Thoracic aorta (tissue), 2 donors: ENCODE results near the gene PRMT3. TPM values are rescaled to one million over a fixed set of nuclear protein-coding genes. Genes with fewer than 3 reads are reported as not detected.
"Not testable (repeated sequence)": the region's sequence is repeated elsewhere in the genome, so short reads cannot be mapped to it uniquely, and the experiment has no call there.

Experiments
- ATAC-seq: fragments of 150-250 bp; one replicate; pipeline ENCODE4 v1.8.0; 2017; ENCODE audit warnings: low read depth; ENCODE audit not compliant: insufficient number of reproducible peaks, low FRiP score
- DNase-seq: peaks from one replicate; pipeline ENCODE4 v3.0.0-alpha.2; 2020; ENCODE audit warnings: low spot score
- H3K27ac ChIP-seq, 2 donors: fragments of 200-600 bp; sonication (generic); 1 replicate in 1 of 2; 2 replicates in 1 of 2; pipeline ENCODE4 v1.5.1; 2016; ENCODE audit warnings: mild to moderate bottlenecking in 2 of 2, moderate library complexity in 2 of 2
- H3K27me3 ChIP-seq: fragments of 200-600 bp; sonication (generic); replicated peaks from 2 replicates; pipeline ENCODE4 v1.6.0; 2016; ENCODE audit warnings: mild to moderate bottlenecking; ENCODE audit not compliant: insufficient read depth
- H3K36me3 ChIP-seq: fragments of 200-600 bp; sonication (generic); one replicate; pipeline ENCODE4 v1.5.1; 2016
- H3K4me1 ChIP-seq, 2 donors: fragments of 200-600 bp; sonication (generic); 1 replicate in 1 of 2; 2 replicates in 1 of 2; pipeline versions ENCODE4 v1.5.1 to v1.6.0; 2016; ENCODE audit warnings: low read depth in 2 of 2, mild to moderate bottlenecking in 1 of 2; ENCODE audit not compliant: control insufficient read depth in 1 of 2
- H3K4me3 ChIP-seq: fragments of 200-600 bp; sonication (generic); 2 replicates; pipeline ENCODE4 v1.5.1; 2016; ENCODE audit warnings: mild to moderate bottlenecking
- H3K9me3 ChIP-seq: fragments of 200-600 bp; sonication (generic); 2 replicates; pipeline ENCODE4 v1.5.1; 2016
- total RNA-seq, 2 donors: library from RNA; depleted of rRNA; stranded (reverse); fragments of >200 nt; gene quantifications; one replicate each; pipeline versions ENCODE4 v1.1.0 to v1.2.3, GENCODE V29; 2016
- TF ChIP-seq, protein P1 (sequence below): fragments of 200-600 bp; sonication (generic); IDR thresholded peaks from one replicate; pipeline ENCODE4 v1.5.1; 2019; ENCODE audit warnings: antibody characterized with exemption

PRMT3 gene
- total RNA-seq, 2 donors from 2014 or later = 7.9 to 21.0 TPM

- H3K27ac ChIP-seq = no peak overlapping the region
- DNase-seq (no peak), ATAC-seq (no peak)
- H3K9me3 ChIP-seq = no peaks in the 10 kb centered on the region
- TF ChIP-seq, protein P1, sequence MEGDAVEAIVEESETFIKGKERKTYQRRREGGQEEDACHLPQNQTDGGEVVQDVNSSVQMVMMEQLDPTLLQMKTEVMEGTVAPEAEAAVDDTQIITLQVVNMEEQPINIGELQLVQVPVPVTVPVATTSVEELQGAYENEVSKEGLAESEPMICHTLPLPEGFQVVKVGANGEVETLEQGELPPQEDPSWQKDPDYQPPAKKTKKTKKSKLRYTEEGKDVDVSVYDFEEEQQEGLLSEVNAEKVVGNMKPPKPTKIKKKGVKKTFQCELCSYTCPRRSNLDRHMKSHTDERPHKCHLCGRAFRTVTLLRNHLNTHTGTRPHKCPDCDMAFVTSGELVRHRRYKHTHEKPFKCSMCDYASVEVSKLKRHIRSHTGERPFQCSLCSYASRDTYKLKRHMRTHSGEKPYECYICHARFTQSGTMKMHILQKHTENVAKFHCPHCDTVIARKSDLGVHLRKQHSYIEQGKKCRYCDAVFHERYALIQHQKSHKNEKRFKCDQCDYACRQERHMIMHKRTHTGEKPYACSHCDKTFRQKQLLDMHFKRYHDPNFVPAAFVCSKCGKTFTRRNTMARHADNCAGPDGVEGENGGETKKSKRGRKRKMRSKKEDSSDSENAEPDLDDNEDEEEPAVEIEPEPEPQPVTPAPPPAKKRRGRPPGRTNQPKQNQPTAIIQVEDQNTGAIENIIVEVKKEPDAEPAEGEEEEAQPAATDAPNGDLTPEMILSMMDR = no peak
- H3K4me1 ChIP-seq = peaks cover 3 to 6% of the 10 kb centered on the region in 2 donors
- no peaks in the 10 kb centered on the region for H3K27me3 ChIP-seq
- peaks cover 19% of the 10 kb centered on the region for H3K36me3 ChIP-seq
- no peak overlapping the region for H3K4me3 ChIP-seq
Observed at GRCh38 chr11:20376162-20376730, 11.3 kb upstream of the PRMT3 start.

GRCh38 chr11:20385996-20386395, 1.5 kb upstream of the PRMT3 start:
- peaks cover 0 to 13% of the 10 kb centered on the region in 2 donors for H3K4me1 ChIP-seq
- not testable (repeated sequence) for ATAC-seq, H3K4me3 ChIP-seq, H3K36me3 ChIP-seq, H3K27ac ChIP-seq, H3K27me3 ChIP-seq, DNase-seq, H3K9me3 ChIP-seq

- Histone ChIP-seq H3K9me3 (no peaks in the 10 kb centered on the region), H3K4me1 (peaks cover 0 to 13% of the 10 kb centered on the region in 2 donors), H3K27ac (peak overlapping the region; percentile 73 to 92), H3K4me3 (peak overlapping the region; percentile 79), H3K27me3 (no peaks in the 10 kb centered on the region), H3K36me3 (no peaks in the 10 kb centered on the region)
- ATAC-seq (no peak), DNase-seq (no peak)
- TF ChIP-seq, protein P1 = no peak
Observed at GRCh38 chr11:20388096-20389055, 860 bp downstream of the PRMT3 start.

GRCh38 chr11:20397281-20397680, 9.8 kb downstream of the PRMT3 start:
- peaks cover 10% of the 10 kb centered on the region for H3K36me3 ChIP-seq
- TF ChIP-seq, protein P1 = no peak
- DNase-seq (no peak), ATAC-seq (no peak)
- H3K4me3 ChIP-seq = no peak overlapping the region
- no peaks in the 10 kb centered on the region for H3K9me3 ChIP-seq
- H3K27ac ChIP-seq = no peak overlapping the region
- no peaks in the 10 kb centered on the region for H3K4me1 ChIP-seq
- no peaks in the 10 kb centered on the region for H3K27me3 ChIP-seq

GRCh38 chr11:20399498-20399897, 12.0 kb downstream of the PRMT3 start:
- TF ChIP-seq, protein P1 = no peak
- no peak for DNase-seq
- peaks cover 10% of the 10 kb centered on the region for H3K36me3 ChIP-seq

More at GRCh38 chr11:20399498-20399897, 12.0 kb downstream of the PRMT3 start:
- Histone ChIP-seq H3K4me3 (no peak overlapping the region), H3K9me3 (no peaks in the 10 kb centered on the region), H3K27me3 (no peaks in the 10 kb centered on the region), H3K4me1 (no peaks in the 10 kb centered on the region), H3K27ac (no peak overlapping the region)
- no peak for ATAC-seq
